ENCODE results near the gene FOXL3.

GRCh38 chr7:320297-320696 is 30.3 kb downstream of the FOXL3 start:
- TF ChIP-seq, protein P1, sequence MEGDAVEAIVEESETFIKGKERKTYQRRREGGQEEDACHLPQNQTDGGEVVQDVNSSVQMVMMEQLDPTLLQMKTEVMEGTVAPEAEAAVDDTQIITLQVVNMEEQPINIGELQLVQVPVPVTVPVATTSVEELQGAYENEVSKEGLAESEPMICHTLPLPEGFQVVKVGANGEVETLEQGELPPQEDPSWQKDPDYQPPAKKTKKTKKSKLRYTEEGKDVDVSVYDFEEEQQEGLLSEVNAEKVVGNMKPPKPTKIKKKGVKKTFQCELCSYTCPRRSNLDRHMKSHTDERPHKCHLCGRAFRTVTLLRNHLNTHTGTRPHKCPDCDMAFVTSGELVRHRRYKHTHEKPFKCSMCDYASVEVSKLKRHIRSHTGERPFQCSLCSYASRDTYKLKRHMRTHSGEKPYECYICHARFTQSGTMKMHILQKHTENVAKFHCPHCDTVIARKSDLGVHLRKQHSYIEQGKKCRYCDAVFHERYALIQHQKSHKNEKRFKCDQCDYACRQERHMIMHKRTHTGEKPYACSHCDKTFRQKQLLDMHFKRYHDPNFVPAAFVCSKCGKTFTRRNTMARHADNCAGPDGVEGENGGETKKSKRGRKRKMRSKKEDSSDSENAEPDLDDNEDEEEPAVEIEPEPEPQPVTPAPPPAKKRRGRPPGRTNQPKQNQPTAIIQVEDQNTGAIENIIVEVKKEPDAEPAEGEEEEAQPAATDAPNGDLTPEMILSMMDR (IDR thresholded peaks at IDR 0.05) = no peak
- no peak for TF ChIP-seq USF2 (CRISPR knock-in tag; IDR thresholded peaks at IDR 0.05)
